Cortex of kidney (tissue), 1 donor: ENCODE measurements around the gene SMTNL1.

ENCODE experiments used
- DNase-seq: peaks from one replicate; lab custom pipeline; 2025; lab: John Stamatoyannopoulos, UW

The SMTNL1 gene

DNA sequence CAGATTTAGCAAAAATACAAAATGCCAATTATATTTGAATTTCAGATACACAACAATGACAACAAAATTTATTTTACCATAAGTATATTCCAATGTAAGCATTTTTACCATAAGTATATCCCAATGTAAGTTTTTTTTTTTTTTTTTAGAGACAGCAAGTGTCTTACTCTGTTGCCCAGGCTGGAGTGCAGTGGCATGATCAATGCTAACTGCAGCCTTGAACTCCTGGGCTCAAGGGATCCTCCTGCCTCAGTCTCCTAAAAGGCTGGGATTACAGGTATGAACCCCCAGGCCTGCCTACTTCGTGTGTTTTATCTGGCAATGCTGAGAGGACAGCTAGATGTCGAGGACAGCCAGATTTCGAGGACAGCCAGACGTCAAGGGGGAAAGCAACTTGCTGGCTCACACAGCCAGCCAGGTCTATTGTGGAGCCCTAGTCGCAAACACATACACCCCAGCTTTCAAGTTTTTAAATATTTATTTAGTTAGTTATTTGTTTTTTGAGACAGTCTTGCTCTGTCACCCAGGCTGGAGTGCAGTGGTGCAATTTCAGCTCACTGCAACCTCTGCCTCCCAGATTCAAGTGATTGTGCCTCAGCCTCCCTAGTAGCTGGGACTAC is 59.0 kb downstream of the SMTNL1 start:
- DNase-seq = no peak

DNA sequence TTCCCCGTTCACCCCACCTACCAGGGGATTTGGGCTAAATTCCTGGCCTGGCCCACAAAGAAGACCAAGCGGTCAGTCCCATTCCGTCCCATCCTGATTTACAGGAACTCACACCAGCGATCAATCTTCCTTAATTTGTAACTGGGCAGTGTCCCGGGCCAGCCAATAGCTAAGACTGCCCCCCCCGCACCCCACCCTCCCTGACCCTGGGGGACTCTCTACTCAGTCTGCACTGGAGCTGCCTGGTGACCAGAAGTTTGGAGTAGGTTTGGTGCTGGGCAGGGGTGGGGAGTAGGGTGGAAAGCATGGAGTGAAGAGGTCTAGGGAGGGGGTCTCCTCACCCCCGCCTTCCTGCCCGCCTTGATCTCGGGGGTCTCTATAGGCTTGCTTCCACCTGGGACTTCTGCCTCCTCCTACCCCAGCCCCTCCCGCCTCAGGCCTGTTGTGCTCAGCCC is 60.1 kb downstream of the SMTNL1 start, which contains the start of gene SERPING1:
Gene SERPING1, plus strand, starts transcription at position 225 of the 455 bp plus-strand sequence. CDS start 586 bp downstream, outside the sequence.
- no peak for DNase-seq

DNA sequence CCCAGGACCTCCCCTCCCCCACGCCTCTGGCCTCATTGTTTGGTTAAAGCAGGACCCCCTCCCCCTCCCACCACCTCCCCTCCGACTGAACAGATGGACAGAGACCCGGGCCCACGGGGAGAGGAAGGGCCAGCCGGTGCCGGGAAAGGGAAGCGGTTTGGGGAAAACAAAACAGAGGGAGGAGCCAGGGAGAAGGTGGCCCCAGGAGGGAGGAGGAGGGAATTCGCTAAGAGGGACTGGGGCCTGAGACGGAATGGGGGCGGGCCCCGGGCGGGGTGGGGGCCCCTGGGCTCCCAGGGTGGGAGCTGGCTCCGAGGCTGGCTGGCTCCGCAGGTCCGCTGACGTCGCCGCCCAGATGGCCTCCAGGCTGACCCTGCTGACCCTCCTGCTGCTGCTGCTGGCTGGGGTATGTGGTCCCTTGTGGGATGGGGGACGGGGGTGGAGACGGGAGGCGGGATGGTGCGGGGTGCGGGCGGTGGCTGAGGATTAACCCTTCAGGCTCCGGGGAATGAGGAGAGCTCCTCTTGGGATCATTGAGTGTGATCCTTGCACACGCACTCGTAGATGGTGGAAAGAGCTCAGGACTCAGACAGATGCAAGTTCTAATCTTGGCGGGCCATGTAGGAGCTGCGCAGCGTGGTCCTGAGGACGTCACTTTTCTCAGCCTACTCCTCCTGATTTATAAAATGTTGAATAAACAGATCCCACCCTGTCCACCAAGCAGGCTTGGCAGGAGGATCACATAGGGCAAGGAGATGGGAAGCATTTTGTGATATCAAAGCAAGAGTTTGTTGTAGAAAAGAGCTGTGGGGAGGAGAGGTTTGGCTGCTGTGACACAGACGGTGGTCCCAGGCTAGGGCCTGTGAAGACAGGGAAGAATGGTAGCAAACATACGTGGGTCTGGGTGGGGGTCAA is 60.8 kb downstream of the SMTNL1 start:
- DNase-seq = no peak

DNA sequence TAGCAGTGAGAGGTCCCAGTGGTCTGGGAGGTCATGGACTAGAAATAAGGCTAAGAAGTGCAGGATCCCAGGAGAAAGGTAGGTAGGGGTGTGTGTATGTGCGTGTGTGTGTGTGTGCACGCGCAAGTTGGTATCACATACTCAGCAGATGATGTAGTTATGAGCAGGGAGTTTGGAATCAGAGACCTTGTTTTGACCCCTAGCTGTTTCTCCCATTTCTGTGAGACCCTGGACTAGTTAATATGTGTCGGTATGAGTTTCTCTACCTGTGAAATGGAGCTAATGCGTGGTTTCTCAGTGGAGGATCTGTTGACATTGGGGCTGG is 61.4 kb downstream of the SMTNL1 start:
- DNase-seq = no peak

DNA sequence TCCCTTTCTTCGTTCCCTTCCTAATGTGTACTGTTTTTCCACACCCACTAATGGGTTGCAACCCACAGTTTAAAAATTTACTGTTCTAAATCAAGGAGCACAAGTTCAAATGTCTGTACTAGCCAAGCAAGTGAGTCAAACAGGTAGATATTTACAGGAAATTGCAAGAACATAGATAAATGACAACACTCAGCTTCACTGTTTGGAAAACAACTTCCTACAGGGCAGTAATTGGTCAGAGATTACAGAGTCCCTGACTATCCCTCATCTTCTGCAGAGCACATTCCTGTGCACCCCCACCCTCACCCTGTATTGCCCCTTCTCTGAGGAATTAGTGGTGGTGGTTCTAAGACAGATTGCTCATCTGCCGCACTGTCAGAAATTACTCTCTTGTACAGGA is 62.0 kb downstream of the SMTNL1 start:
- no peak for DNase-seq
